B cell (primary cell): ENCODE measurements around the gene TMEM131.

ENCODE experiments used
- CTCF ChIP-seq: fragments of 200-600 bp; IDR thresholded peaks from one replicate; pipeline ENCODE4 v1.8.0; 2022; ENCODE audit warnings: antibody characterized with exemption, mild to moderate bottlenecking
- EZH2 ChIP-seq: IDR thresholded peaks from 2 replicates; pipeline ENCODE4 v1.6.1; 2012; ENCODE audit warnings: borderline replicate concordance, low read depth, mild to moderate bottlenecking, moderate library complexity, low read length; ENCODE audit not compliant: insufficient read depth, poor library complexity, severe bottlenecking

GRCh38 chr2:97760480-97761049 lies 235.2 kb downstream of the TMEM131 start:
- TF ChIP-seq CTCF = no peak
- TF ChIP-seq EZH2 = no peak
